PC-9 (cell line): ENCODE results near the gene TMEM39B. TPM values are rescaled to one million over a fixed set of nuclear protein-coding genes. Genes with fewer than 3 reads are reported as not detected.
"Not testable (repeated sequence)": the region's sequence is repeated elsewhere in the genome, so short reads cannot be mapped to it uniquely, and the experiment has no call there.

Experiments used
- BruUV-seq: library from RNA; stranded (reverse); fragments of 400-500 nt; replicated peaks from 2 replicates; lab custom pipeline; 2021; lab: Mats Ljungman, UMichigan
- CTCF ChIA-PET: fragments of 300-600 bp; sonication (Branson Sonifier 250); formaldehyde crosslinking; loops from one replicate; lab custom pipeline; 2022; ENCODE audit warnings: antibody characterized with exemption; lab: Charles Lee
- POLR2A ChIA-PET: fragments of 300-600 bp; sonication (Branson Sonifier 250); formaldehyde crosslinking; loops from one replicate; lab custom pipeline; 2022; ENCODE audit warnings: antibody characterized with exemption; ENCODE audit not compliant: unreplicated experiment; lab: Charles Lee
- DNase-seq, 2 experiments: peaks; one replicate each; pipeline versions ENCODE4 v3.0.0 to v3.0.0-alpha.2; 2015 to 2022; ENCODE audit warnings: mixed read lengths in 1 of 2
- H2AFZ ChIP-seq: fragments of 200-600 bp; sonication (generic); 2 replicates; pipeline ENCODE4 v1.8.1; 2017; ENCODE audit warnings: antibody characterized with exemption
- H3F3A ChIP-seq: fragments of 200-600 bp; sonication (generic); 2 replicates; pipeline ENCODE4 v1.8.1; 2017; ENCODE audit warnings: antibody characterized with exemption, mild to moderate bottlenecking, low read depth; ENCODE audit not compliant: insufficient read depth
- H3K27ac ChIP-seq: fragments of 200-600 bp; sonication (generic); 2 replicates; pipeline ENCODE4 v1.6.1; 2016; ENCODE audit warnings: mixed run types
- H3K27me3 ChIP-seq: fragments of 200-600 bp; sonication (generic); 2 replicates; pipeline ENCODE4 v1.6.1; 2016; ENCODE audit warnings: low read depth, mixed run types; ENCODE audit not compliant: insufficient read depth
- H3K36me3 ChIP-seq: fragments of 200-600 bp; sonication (generic); 2 replicates; pipeline ENCODE4 v1.6.1; 2016; ENCODE audit warnings: low read depth, mixed run types
- H3K4me1 ChIP-seq: fragments of 200-600 bp; sonication (generic); replicated peaks from 2 replicates; pipeline ENCODE4 v1.6.1; 2016; ENCODE audit warnings: mixed run types; ENCODE audit not compliant: insufficient read depth
- H3K4me2 ChIP-seq: fragments of 200-600 bp; sonication (generic); 2 replicates; pipeline ENCODE4 v1.6.1; 2017; ENCODE audit warnings: mixed run types
- H3K4me3 ChIP-seq: fragments of 200-600 bp; sonication (generic); 2 replicates; pipeline ENCODE4 v1.6.1; 2016; ENCODE audit warnings: mixed run types
- H3K79me2 ChIP-seq: fragments of 200-600 bp; sonication (generic); 2 replicates; pipeline ENCODE4 v1.6.1; 2017; ENCODE audit warnings: low read depth, mixed run types
- H3K9me2 ChIP-seq: fragments of 200-600 bp; sonication (generic); 2 replicates; pipeline ENCODE4 v1.8.1; 2017; ENCODE audit warnings: mild to moderate bottlenecking; ENCODE audit not compliant: insufficient read depth
- H3K9me3 ChIP-seq: fragments of 200-600 bp; sonication (generic); 2 replicates; pipeline ENCODE4 v1.8.1; 2016; ENCODE audit warnings: low read depth; ENCODE audit not compliant: insufficient read depth
- H4K20me1 ChIP-seq: fragments of 200-600 bp; sonication (generic); 2 replicates; pipeline ENCODE4 v1.8.1; 2017; ENCODE audit not compliant: insufficient read depth
- EZH2 ChIP-seq: fragments of 200-600 bp; sonication (generic); IDR thresholded peaks from 2 replicates; pipeline ENCODE4 v1.8.0; 2017; ENCODE audit warnings: antibody characterized with exemption, low read depth
- intact Hi-C: fragments of 100-400 bp; cut with micrococcal nuclease; formaldehyde crosslinking; loops from one replicate; pipeline ENCODE4 v1.10.0; 2022; ENCODE audit not compliant: unreplicated experiment
- microRNA-seq: library from miRNA; unstranded; fragments of <30 nt; microRNA quantifications from one replicate; pipeline ENCODE4 v1.2.0, GENCODE V29; 2021; ENCODE audit warnings: borderline number of aligned reads, borderline replicate concordance
- total RNA-seq: library from RNA; stranded (reverse); gene quantifications from 2 replicates; pipeline ENCODE4 v1.2.3, GENCODE V29; 2021
- TF ChIP-seq, protein P1 (sequence below): fragments of 200-600 bp; sonication (generic); conservative IDR thresholded peaks from 2 replicates; pipeline ENCODE4 v1.6.1; 2017; ENCODE audit warnings: mixed run types, antibody characterized with exemption, mild to moderate bottlenecking, moderate library complexity

Gene TMEM39B
- total RNA-seq, 1 experiment from 2014 or later = 27.2 TPM

DNA sequence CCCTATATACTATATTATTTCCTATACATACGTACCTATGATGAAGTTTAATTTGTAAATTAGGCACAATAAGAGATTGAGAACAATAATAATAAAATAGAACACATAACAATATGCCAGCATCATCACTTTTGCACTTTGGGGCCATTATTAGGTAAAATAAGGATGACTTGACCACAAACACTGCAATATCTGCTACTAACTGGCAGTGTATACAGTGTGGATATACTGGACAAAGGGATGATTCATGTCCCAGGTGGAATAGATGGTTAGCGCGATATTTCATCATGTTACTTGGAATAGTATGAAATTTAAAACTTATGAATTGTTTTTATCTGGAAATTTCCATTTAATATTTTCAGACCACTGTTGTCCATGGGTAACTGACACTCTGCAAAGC is 71.3 kb downstream of the TMEM39B start:
- Histone ChIP-seq H3K9me3 (0 out of 2 replicates have a peak, but pooled peaks cover 3% of the 10 kb centered on the region), H3F3A (peaks cover 21% of the 10 kb centered on the region; the same call in 1 of the 2 replicates), H3K27me3 (no peaks in the 10 kb centered on the region), H3K79me2 (peaks cover 95% of the 10 kb centered on the region), H3K9me2 (no peaks in the 10 kb centered on the region), H3K27ac (peak overlapping the region; percentile 36; the same call in 1 of the 2 replicates), H2AFZ (no peak overlapping the region), H3K4me3 (no peak overlapping the region), H3K4me1 (peaks cover 14% of the 10 kb centered on the region), H3K4me2 (no peak overlapping the region), H4K20me1 (peaks cover 37% of the 10 kb centered on the region), H3K36me3 (peaks cover 4% of the 10 kb centered on the region; the same call in 1 of the 2 replicates)
- POLR2A ChIA-PET = no interaction called here
- no peak for DNase-seq
- intact Hi-C loops = no loop called here
- TF ChIP-seq EZH2 = no peak
- CTCF ChIA-PET = no interaction called here
- BruUV-seq = no TSS peak

DNA sequence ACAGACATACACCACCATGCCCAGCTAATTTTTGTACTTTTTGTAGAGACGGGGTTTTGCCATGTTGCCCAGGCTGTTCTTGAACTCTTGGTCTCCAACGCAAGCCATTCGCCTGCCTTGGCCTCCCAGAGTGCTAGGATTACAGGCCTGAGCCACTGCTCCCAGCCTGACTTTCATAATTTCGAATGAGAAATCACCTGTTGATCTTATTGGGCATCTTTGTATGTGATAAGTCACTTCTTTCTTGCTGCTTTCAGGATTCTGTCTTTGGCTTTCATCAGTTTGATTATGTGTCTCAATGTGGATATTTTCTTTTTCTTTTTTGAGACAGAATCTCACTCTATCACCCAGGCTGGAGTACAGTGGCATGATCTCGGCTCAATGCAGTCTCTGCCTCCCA is 75.1 kb downstream of the TMEM39B start:
- H3K27me3 ChIP-seq, H3K27ac ChIP-seq, CTCF ChIA-PET, BruUV-seq, H3K36me3 ChIP-seq, H2AFZ ChIP-seq, H3K9me3 ChIP-seq, H3K4me3 ChIP-seq, DNase-seq, H3K9me2 ChIP-seq, intact Hi-C loops, H3K4me2 ChIP-seq, H3K4me1 ChIP-seq: not testable (repeated sequence)
- POLR2A ChIA-PET = interaction anchor here (0.7 kb wide), 1 partner anchor 133 kb away, joined by 3 read pairs; no protein-coding TSS in a partner anchor
- peaks cover 94% of the 10 kb centered on the region for H3K79me2 ChIP-seq
- peaks cover 27% of the 10 kb centered on the region; the same call in 1 of the 2 replicates for H4K20me1 ChIP-seq
- peaks cover 18% of the 10 kb centered on the region for H3F3A ChIP-seq

DNA sequence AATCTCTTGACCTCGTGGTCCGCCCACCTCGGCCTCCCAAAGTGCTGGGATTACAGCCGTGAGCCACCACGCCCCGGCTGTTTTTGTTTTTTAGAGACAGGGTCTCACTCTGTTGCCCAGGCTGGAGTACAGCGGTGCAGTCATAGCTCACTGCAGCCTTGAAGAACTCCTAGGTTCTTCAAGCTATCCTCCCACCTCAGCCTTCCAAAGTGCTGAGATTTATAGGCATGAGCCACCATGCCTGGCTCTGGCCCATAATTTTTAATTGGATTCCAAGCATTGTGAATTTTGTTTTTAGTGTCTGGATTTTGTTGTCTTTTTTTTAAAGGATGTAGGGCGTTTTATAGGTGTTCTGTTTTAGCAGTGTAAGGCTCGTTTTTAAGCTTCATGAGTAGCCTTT is 78.1 kb downstream of the TMEM39B start:
- Histone ChIP-seq H3F3A (peaks cover 14% of the 10 kb centered on the region), H3K9me2 (no peaks in the 10 kb centered on the region), H3K4me3 (no peak overlapping the region), H3K4me1 (no peaks in the 10 kb centered on the region), H3K9me3 (0 out of 2 replicates have a peak, but pooled peaks cover 3% of the 10 kb centered on the region), H2AFZ (no peak overlapping the region), H3K79me2 (peaks cover 77% of the 10 kb centered on the region), H3K27me3 (no peaks in the 10 kb centered on the region), H3K36me3 (no peaks in the 10 kb centered on the region), H3K4me2 (no peak overlapping the region), H4K20me1 (peaks cover 30% of the 10 kb centered on the region), H3K27ac (no peak overlapping the region)
- TF ChIP-seq, protein P1, sequence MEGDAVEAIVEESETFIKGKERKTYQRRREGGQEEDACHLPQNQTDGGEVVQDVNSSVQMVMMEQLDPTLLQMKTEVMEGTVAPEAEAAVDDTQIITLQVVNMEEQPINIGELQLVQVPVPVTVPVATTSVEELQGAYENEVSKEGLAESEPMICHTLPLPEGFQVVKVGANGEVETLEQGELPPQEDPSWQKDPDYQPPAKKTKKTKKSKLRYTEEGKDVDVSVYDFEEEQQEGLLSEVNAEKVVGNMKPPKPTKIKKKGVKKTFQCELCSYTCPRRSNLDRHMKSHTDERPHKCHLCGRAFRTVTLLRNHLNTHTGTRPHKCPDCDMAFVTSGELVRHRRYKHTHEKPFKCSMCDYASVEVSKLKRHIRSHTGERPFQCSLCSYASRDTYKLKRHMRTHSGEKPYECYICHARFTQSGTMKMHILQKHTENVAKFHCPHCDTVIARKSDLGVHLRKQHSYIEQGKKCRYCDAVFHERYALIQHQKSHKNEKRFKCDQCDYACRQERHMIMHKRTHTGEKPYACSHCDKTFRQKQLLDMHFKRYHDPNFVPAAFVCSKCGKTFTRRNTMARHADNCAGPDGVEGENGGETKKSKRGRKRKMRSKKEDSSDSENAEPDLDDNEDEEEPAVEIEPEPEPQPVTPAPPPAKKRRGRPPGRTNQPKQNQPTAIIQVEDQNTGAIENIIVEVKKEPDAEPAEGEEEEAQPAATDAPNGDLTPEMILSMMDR = no peak
- no peak for TF ChIP-seq EZH2
- CTCF ChIA-PET = no interaction called here
- no TSS peak for BruUV-seq
- no peak for DNase-seq
- POLR2A ChIA-PET = no interaction called here
- intact Hi-C loops = no loop called here

DNA sequence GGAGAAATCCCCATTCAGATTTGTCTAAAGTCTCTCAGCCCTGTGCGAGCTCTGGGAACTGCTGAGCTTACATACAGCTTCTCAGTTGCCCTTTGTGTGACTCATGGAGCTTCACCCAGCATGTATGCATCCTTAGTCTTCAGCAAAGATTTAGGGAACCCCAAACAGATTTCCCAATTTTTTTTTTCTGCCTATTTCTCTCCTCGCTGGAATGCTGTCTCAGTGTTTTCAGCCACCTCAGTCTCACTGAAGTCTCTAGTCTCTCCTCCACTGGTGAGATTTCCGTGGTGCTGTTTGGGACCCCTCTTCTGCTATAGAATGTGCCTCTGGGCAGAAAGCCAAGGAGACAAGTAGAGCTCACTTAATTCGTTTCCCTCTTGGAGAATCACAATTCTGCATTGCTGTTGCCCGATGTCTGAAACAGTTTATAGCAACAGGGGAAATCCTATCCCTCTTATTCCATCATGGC is 78.6 kb downstream of the TMEM39B start:
- DNase-seq = no peak
- Histone ChIP-seq H3K36me3 (no peaks in the 10 kb centered on the region), H4K20me1 (peaks cover 35% of the 10 kb centered on the region), H3K27me3 (no peaks in the 10 kb centered on the region), H3K9me3 (0 out of 2 replicates have a peak, but pooled peaks cover 3% of the 10 kb centered on the region), H3K4me2 (no peak overlapping the region), H2AFZ (no peak overlapping the region), H3K27ac (no peak overlapping the region), H3F3A (peaks cover 14% of the 10 kb centered on the region), H3K4me1 (no peaks in the 10 kb centered on the region), H3K4me3 (no peak overlapping the region), H3K79me2 (peaks cover 72% of the 10 kb centered on the region), H3K9me2 (no peaks in the 10 kb centered on the region)
- no TSS peak for BruUV-seq
- POLR2A ChIA-PET = interaction anchor here (0.6 kb wide), 1 partner anchor 46 kb away, joined by 4 read pairs; no protein-coding TSS in a partner anchor
- TF ChIP-seq, protein P1 = no peak
- no peak for TF ChIP-seq EZH2
- CTCF ChIA-PET = no interaction called here
- intact Hi-C loops = no loop called here

Small RNA genes within 50 kb of the gene (microRNA-seq; reads per million reads assigned to microRNA genes)
- not detected for gene MIR5585

Other genes with a start within 250 kb of the TMEM39B start
- gene PTP4A2, start 134.6 kb upstream of the TMEM39B start, total RNA-seq = 149 and 201 TPM in 2 replicates
- gene KHDRBS1, start 59.1 kb upstream of the TMEM39B start, total RNA-seq = 161 and 172 TPM in 2 replicates
- 76.0 and 89.9 TPM in 2 replicates for gene KPNA6, start 35.1 kb downstream of the TMEM39B start, total RNA-seq
- 32.0 and 45.8 TPM in 2 replicates for gene TXLNA, start 106.7 kb downstream of the TMEM39B start, total RNA-seq
- 4.4 and 4.7 TPM in 2 replicates for gene CCDC28B, start 127.7 kb downstream of the TMEM39B start, total RNA-seq
- gene IQCC, start 132.7 kb downstream of the TMEM39B start, total RNA-seq = 4.9 and 5.0 TPM in 2 replicates
- not detected in 2 replicates for gene DCDC2B, start 136.2 kb downstream of the TMEM39B start, total RNA-seq
- 14.1 and 18.1 TPM in 2 replicates for gene TMEM234, start 149.4 kb downstream of the TMEM39B start, total RNA-seq
- 199 and 229 TPM in 2 replicates for gene EIF3I, start 149.5 kb downstream of the TMEM39B start, total RNA-seq
- 1.6 and 2.2 TPM in 2 replicates for gene FAM167B, start 174.3 kb downstream of the TMEM39B start, total RNA-seq
- 2.0 and 2.6 TPM in 2 replicates for gene LCK, start 178.3 kb downstream of the TMEM39B start, total RNA-seq
- 131 and 171 TPM in 2 replicates for gene HDAC1, start 219.1 kb downstream of the TMEM39B start, total RNA-seq